B cell (primary cell): ENCODE results near the gene MESD. TPM values are rescaled to one million over a fixed set of nuclear protein-coding genes. Genes with fewer than 3 reads are reported as not detected.

ENCODE experiments used
- ATAC-seq: fragments of 200-7000 bp; cut with Tn5 transposase; one replicate; pipeline ENCODE4 v1.10.0; 2021; ENCODE audit warnings: low read depth, mild to moderate bottlenecking, moderate number of reproducible peaks, moderate library complexity
- CTCF ChIA-PET: fragments of 350-600 bp; sonication (Branson Sonifier 250); formaldehyde crosslinking; loops from one replicate; lab custom pipeline; 2021; ENCODE audit warnings: antibody characterized with exemption, inconsistent platforms; lab: Charles Lee
- POLR2A ChIA-PET: fragments of 350-600 bp; sonication (Branson Sonifier 250); formaldehyde crosslinking; loops from one replicate; lab custom pipeline; 2021; ENCODE audit warnings: antibody characterized with exemption; lab: Charles Lee
- DNase-seq: peaks from one replicate; pipeline ENCODE4 v3.0.0; 2013
- H2AFZ ChIP-seq: 2 replicates; pipeline ENCODE4 v1.6.1; 2012; ENCODE audit warnings: mild to moderate bottlenecking, low read depth, low read length; ENCODE audit not compliant: insufficient read depth, poor library complexity, severe bottlenecking
- H3K27ac ChIP-seq, 2 donors: 1 replicate in 1 of 2; 2 replicates in 1 of 2; pipeline ENCODE4 v1.5.1; 2012 to 2013; ENCODE audit warnings: low read length in 2 of 2, mild to moderate bottlenecking in 2 of 2, moderate library complexity in 1 of 2
- H3K27me3 ChIP-seq, 4 experiments: fragments of 200-600 bp in 1 of 4; sonication (generic) in 1 of 4; replicated peaks in 1 of 4; 1 replicate in 2 of 4; 2 replicates in 2 of 4; pipeline versions ENCODE4 v1.6.1 to v1.7.0; 2013 to 2016; ENCODE audit warnings: low read length in 3 of 4, mild to moderate bottlenecking in 2 of 4, mixed read lengths in 1 of 4, moderate library complexity in 1 of 4; ENCODE audit not compliant: insufficient read depth in 4 of 4, control insufficient read depth in 3 of 4; ENCODE audit errors: control extremely low read depth in 1 of 4
- H3K36me3 ChIP-seq, 2 experiments: replicated peaks in 1 of 2; 1 replicate in 1 of 2; 2 replicates in 1 of 2; pipeline versions ENCODE4 v1.6.1 to v1.7.1; 2013; ENCODE audit warnings: low read length in 1 of 2; ENCODE audit not compliant: insufficient read depth in 2 of 2, control insufficient read depth in 1 of 2; ENCODE audit errors: control extremely low read depth in 1 of 2, extremely low read depth in 1 of 2
- H3K4me1 ChIP-seq, 2 donors: fragments of 200-600 bp in 1 of 2; sonication (generic) in 1 of 2; 1 replicate in 1 of 2; 2 replicates in 1 of 2; pipeline versions ENCODE4 v1.5.1 to v1.6.1; 2013 to 2017; ENCODE audit warnings: low read length in 2 of 2; ENCODE audit not compliant: control insufficient read depth in 2 of 2, insufficient read depth in 2 of 2
- H3K4me2 ChIP-seq: replicated peaks from 2 replicates; pipeline ENCODE3; 2012; ENCODE audit warnings: mild to moderate bottlenecking, low read depth, low read length; ENCODE audit not compliant: poor library complexity, severe bottlenecking
- H3K4me3 ChIP-seq, 5 experiments: fragments of 200-600 bp in 1 of 5; sonication (generic) in 1 of 5; 1 replicate in 3 of 5; 2 replicates in 2 of 5; pipeline versions ENCODE4 v1.5.1 to v1.7.0; 2011 to 2016; ENCODE audit warnings: low read length in 4 of 5, mild to moderate bottlenecking in 4 of 5, low read depth in 2 of 5, control low read depth in 1 of 5, moderate library complexity in 1 of 5; ENCODE audit not compliant: insufficient read depth in 1 of 5; ENCODE audit errors: control extremely low read depth in 1 of 5, extremely low read depth in 1 of 5
- H3K79me2 ChIP-seq: fragments of 200-600 bp; sonication (generic); one replicate; pipeline ENCODE4 v1.6.0; 2016; ENCODE audit warnings: low read length; ENCODE audit not compliant: control insufficient read depth, insufficient read depth
- H3K9ac ChIP-seq: fragments of 200-600 bp; sonication (generic); 2 replicates; pipeline ENCODE4 v1.6.1; 2017; ENCODE audit warnings: mild to moderate bottlenecking, low read length, moderate library complexity
- H3K9me3 ChIP-seq, 3 donors: one replicate each; pipeline versions ENCODE4 v1.6.1 to v1.7.1; 2013; ENCODE audit warnings: low read length in 2 of 3; ENCODE audit not compliant: control insufficient read depth in 2 of 3, insufficient read depth in 1 of 3; ENCODE audit errors: control extremely low read depth in 1 of 3
- H4K20me1 ChIP-seq: 2 replicates; pipeline ENCODE4 v1.6.0; 2012; ENCODE audit warnings: mild to moderate bottlenecking, low read length; ENCODE audit not compliant: insufficient read depth, control insufficient read depth, poor library complexity, severe bottlenecking
- H3K27ac Mint-ChIP-seq: one replicate; pipeline ENCODE4 v1.8.0; 2021; ENCODE audit warnings: mixed read lengths
- H3K27me3 Mint-ChIP-seq: one replicate; pipeline ENCODE4 v1.8.0; 2021; ENCODE audit warnings: mixed read lengths
- H3K4me1 Mint-ChIP-seq: one replicate; pipeline ENCODE4 v1.8.0; 2021; ENCODE audit warnings: mixed read lengths
- H3K4me3 Mint-ChIP-seq: one replicate; pipeline ENCODE4 v1.8.0; 2021; ENCODE audit warnings: mixed read lengths
- H3K9me3 Mint-ChIP-seq: one replicate; pipeline ENCODE4 v1.8.0; 2022; ENCODE audit warnings: mixed read lengths; ENCODE audit not compliant: insufficient read depth
- CTCF ChIP-seq: fragments of 200-600 bp; IDR thresholded peaks from one replicate; pipeline ENCODE4 v1.8.0; 2022; ENCODE audit warnings: antibody characterized with exemption, mild to moderate bottlenecking
- EZH2 ChIP-seq: IDR thresholded peaks from 2 replicates; pipeline ENCODE4 v1.6.1; 2012; ENCODE audit warnings: borderline replicate concordance, low read depth, mild to moderate bottlenecking, moderate library complexity, low read length; ENCODE audit not compliant: insufficient read depth, poor library complexity, severe bottlenecking
- WGBS: methylation state at CpG from one replicate; pipeline ENCODE4 v1.1.5; 2013; ENCODE audit warnings: missing lambda C conversion rate; ENCODE audit not compliant: insufficient coverage; 5-methylcytosine and 5-hydroxymethylcytosine counted together
- intact Hi-C: fragments of 100-400 bp; cut with micrococcal nuclease; formaldehyde crosslinking; loops from one replicate; pipeline ENCODE4 v1.10.0; 2022
- polyA plus RNA-seq: library from polyadenylated mRNA; depleted of rRNA; stranded (reverse); fragments of >200 nt; gene quantifications from 2 replicates; pipeline ENCODE4 v1.2.3, GENCODE V29; 2012
- total RNA-seq, 2 donors: library from RNA; stranded (reverse); fragments of 120-200 nt in 1 of 2; gene quantifications; 1 replicate in 1 of 2; 2 replicates in 1 of 2; pipeline versions ENCODE4 v1.2.3 to v1.2.4, GENCODE V29; 2013 to 2022

MESD gene
- total and polyA plus RNA-seq, 2 donors (not counting 1 experiment from before 2014, with no cell fraction given), result 7.9 to 35.3 TPM

- POLR2A ChIA-PET, result interaction anchor here (2.4 kb wide), 1 partner anchor 13 kb away, joined by 15 read pairs; the partner anchor contains the start of gene TLNRD1
- Histone ChIP-seq H3K36me3 (peaks cover 0 to 5% of the 10 kb centered on the region in 2 experiments), H3K9ac (peak overlapping the region; percentile 83), H3K4me2 (peak overlapping the region; percentile 88), H3K4me3 (peak overlapping the region in 3 of 5 experiments; percentile 86 to 95 (median 94)), H3K27me3 (no peaks in the 10 kb centered on the region), H3K9me3 (no peaks in the 10 kb centered on the region), H4K20me1 (peaks cover 7% of the 10 kb centered on the region), H3K4me1 (peaks cover 38 to 42% of the 10 kb centered on the region in 2 donors), H2AFZ (peak overlapping the region; percentile 92), H3K27ac (no peak overlapping the region), H3K79me2 (peaks cover 54% of the 10 kb centered on the region)
- intact Hi-C loops, result no loop called here
- ATAC-seq (no peak), DNase-seq (no peak)
- TF ChIP-seq EZH2 (no peak), CTCF (no peak)
- WGBS, result 100% methylated on average over 1 of the region's 8 CpGs
- H3K27ac Mint-ChIP-seq, result peak overlapping the region; percentile 22
- H3K4me1 Mint-ChIP-seq, result peaks cover 59% of the 10 kb centered on the region
- H3K4me3 Mint-ChIP-seq, result peak overlapping the region; percentile 92
- H3K27me3 Mint-ChIP-seq, result no peaks in the 10 kb centered on the region
- CTCF ChIA-PET, result interaction anchor here (1.6 to 1.8 kb wide), 2 partner anchors 20 to 278 kb away, joined by 4 to 5 read pairs; no protein-coding TSS in a partner anchor
- H3K9me3 Mint-ChIP-seq, result no peaks in the 10 kb centered on the region
These were observed 1.3 kb downstream of the MESD start for GRCh38 chr15:80988148-80988796.

- no peak overlapping the region for H3K4me3 ChIP-seq
- no peak overlapping the region for H3K4me2 ChIP-seq
- H3K27ac Mint-ChIP-seq, result no peak overlapping the region
- no peaks in the 10 kb centered on the region for H3K27me3 Mint-ChIP-seq
- ATAC-seq (no peak), DNase-seq (no peak)
- H3K4me3 Mint-ChIP-seq, result no peak overlapping the region
- H3K27me3 ChIP-seq, result no peaks in the 10 kb centered on the region
- intact Hi-C loops, result no loop called here
- H3K36me3 ChIP-seq, result peaks cover 0 to 10% of the 10 kb centered on the region in 2 experiments
- H3K4me1 ChIP-seq, result peaks cover 38 to 42% of the 10 kb centered on the region in 2 donors
- H3K9me3 Mint-ChIP-seq, result no peaks in the 10 kb centered on the region
- peaks cover 7% of the 10 kb centered on the region for H4K20me1 ChIP-seq
- H3K9me3 ChIP-seq, result no peaks in the 10 kb centered on the region
- WGBS, result 100% methylated on average over 1 of the region's 1 CpG
- no peak overlapping the region for H3K27ac ChIP-seq
- TF ChIP-seq EZH2 (no peak), CTCF (no peak)
- H3K79me2 ChIP-seq, result peaks cover 68% of the 10 kb centered on the region
- H3K9ac ChIP-seq, result no peak overlapping the region
- ChIA-PET CTCF (interaction anchor here (1.8 kb wide), 1 partner anchor 18 kb away, joined by 4 read pairs; no protein-coding TSS in a partner anchor), POLR2A (no interaction called here)
- H3K4me1 Mint-ChIP-seq, result peaks cover 65% of the 10 kb centered on the region
- H2AFZ ChIP-seq, result no peak overlapping the region
These were observed 3.1 kb downstream of the MESD start for GRCh38 chr15:80986487-80986886.
